ENCODE data around the gene NPHP3.
"Not testable (repeated sequence)": the region's sequence is repeated elsewhere in the genome, so short reads cannot be mapped to it uniquely, and the experiment has no call there.

The NPHP3 gene

DNA sequence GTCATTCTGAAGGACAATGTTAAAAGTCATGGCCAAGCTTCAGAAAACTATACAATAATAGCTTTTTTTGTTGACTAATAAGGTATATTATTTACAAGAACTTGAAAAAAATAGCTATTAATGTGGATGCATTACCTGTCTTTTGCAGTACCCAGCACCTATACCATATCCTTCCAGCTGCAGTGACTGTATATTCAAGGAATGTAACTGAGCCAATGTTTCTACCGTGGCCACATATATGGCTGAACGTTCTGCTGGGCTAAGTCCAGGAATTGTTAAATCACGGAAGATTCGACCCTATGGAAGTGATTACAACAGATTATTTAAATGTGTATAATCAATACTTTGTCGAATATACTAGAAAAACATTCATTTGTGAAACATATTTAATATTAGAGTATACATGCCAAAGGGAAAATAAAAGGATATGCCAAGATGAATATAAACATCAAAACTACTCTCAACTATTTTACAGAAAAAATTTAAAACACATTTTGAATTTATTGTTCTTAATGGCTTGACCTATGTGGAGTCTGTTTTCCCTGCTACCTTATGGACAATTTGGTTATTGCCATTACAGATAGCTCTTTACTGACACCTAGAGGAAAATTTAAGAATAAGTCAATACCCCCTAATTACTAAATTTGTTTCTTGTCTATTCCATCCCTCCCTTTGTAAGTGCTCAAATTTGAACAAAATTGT is 80.2 kb downstream of the NPHP3 start:
- DNase-seq = no peak

DNA sequence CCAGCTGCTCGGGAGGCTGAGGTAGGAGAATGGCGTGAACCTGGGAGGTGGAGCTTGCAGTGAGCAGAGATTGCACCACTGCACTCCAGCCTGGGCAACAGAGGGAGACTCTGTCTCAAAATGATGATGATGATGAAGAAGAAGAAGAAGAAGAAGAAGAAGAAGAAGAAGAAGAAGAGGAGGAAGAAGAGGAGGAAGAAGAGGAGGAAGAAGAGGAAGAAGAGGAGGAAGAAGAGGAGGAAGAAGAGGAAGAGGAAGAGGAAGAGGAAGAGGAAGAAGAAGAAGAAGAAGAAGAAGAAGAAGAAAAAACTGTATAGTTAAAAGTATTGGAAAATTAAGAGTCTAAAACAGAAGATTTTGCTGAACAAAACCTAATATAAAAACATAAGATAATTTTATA is 80.8 kb downstream of the NPHP3 start:
- DNase-seq = not testable (repeated sequence)

DNA sequence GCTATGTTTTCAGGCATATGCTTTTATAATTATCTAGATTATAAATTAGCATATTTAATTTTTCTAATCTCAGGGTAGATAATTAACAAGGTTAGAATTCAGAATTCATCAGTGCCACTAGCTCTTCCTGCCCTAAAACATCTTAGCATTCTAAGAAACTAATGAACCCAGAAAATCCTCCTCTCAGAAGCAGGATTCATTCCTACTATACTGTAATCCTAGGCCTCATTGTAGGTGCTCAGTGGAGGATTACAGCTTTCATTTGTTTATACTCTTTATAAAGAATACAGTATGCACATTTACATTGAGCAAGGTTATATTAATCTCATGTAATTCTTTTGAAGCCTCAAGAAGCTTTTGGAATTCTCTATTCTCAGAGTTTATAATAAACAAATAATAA is 83.5 kb downstream of the NPHP3 start:
- DNase-seq = no peak

DNA sequence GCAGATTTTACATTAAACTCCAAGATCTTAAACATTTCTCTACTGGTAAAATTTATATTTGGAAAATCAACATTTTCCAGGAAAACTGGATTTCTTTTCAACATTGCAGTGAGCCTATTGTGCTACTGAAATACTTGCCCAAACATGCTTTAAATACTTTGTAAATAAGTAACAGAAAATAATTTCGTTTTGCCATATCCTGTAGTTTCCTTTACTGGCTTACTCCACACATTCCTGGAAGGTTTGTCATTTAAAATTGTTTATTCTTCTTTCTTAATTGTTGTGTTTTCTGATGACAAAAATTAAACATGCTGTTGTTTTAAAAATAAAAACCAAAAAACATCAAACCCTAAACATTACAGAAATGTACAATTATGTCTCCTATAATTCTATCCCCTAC is 84.6 kb downstream of the NPHP3 start:
- no peak for DNase-seq

DNA sequence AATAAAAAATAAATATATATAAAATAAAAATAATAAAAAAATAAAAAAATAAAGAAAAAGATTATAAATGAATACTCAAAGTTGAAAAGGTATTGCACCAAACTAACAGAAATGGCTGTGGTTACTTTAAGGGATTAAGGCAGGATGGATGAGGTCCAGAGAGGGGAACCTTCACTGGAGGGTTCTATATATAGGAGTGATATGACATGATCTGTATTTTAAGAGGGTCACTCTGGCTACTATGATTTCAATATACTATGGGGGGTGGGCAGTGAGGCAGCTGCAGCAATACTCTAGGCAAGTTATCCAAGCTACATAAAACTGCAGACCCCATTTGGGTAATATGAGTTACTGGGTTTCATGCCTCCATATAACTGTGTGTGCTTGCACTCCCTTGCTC is 87.2 kb downstream of the NPHP3 start:
- no peak for DNase-seq
